HepG2 (cell line): ENCODE measurements around the gene GPT2. TPM values are rescaled to one million over a fixed set of nuclear protein-coding genes. Genes with fewer than 3 reads are reported as not detected.

Experiments
- ATF2 ChIP-seq: sonication (generic); formaldehyde crosslinking; IDR thresholded peaks from 2 replicates; pipeline ENCODE4 v1.4.0; 2020; ENCODE audit warnings: missing genetic modification reagents
- HHEX ChIP-seq: IDR thresholded peaks from 2 replicates; pipeline ENCODE4 v1.6.1; 2016; ENCODE audit warnings: control low read depth
- POLR2A ChIP-seq, 2 experiments: IDR thresholded peaks; 2 replicates each; pipeline ENCODE4 v1.6.1; 2011; ENCODE audit warnings: low read depth in 2 of 2, low read length in 2 of 2, mild to moderate bottlenecking in 1 of 2, moderate library complexity in 1 of 2; ENCODE audit not compliant: insufficient read depth in 1 of 2
- POLR2AphosphoS5 ChIP-seq: IDR thresholded peaks from 2 replicates; pipeline ENCODE4 v1.6.1; 2012; ENCODE audit warnings: low read depth, low read length
- RBM22 ChIP-seq: fragments of 200-400 bp; formaldehyde crosslinking; optimal IDR thresholded peaks from 2 replicates; pipeline ENCODE3; 2017; ENCODE audit warnings: mild to moderate bottlenecking, low read length, moderate library complexity
- SSRP1 ChIP-seq: IDR thresholded peaks from 2 replicates; pipeline ENCODE4 v1.6.1; 2016; ENCODE audit warnings: control low read depth
- ZFP91 ChIP-seq: sonication (generic); formaldehyde crosslinking; IDR thresholded peaks from 2 replicates; pipeline ENCODE4 v1.9.0; 2022; ENCODE audit warnings: missing genetic modification reagents, mild to moderate bottlenecking, borderline replicate concordance
- ZNF430 ChIP-seq: sonication (generic); formaldehyde crosslinking; IDR thresholded peaks from 2 replicates; pipeline ENCODE4 v1.9.0; 2021; ENCODE audit warnings: mild to moderate bottlenecking, missing genetic modification reagents
- ZNF558 ChIP-seq: sonication (generic); formaldehyde crosslinking; IDR thresholded peaks from 2 replicates; pipeline ENCODE4 v1.9.0; 2022; ENCODE audit warnings: mild to moderate bottlenecking, missing genetic modification reagents, borderline replicate concordance
- ZNF614 ChIP-seq: IDR thresholded peaks from 2 replicates; pipeline ENCODE4 v1.6.1; 2018; ENCODE audit warnings: missing biosample characterization, missing genetic modification reagents, inconsistent platforms, borderline replicate concordance
- ZSCAN5A ChIP-seq: sonication (generic); formaldehyde crosslinking; IDR thresholded peaks from 2 replicates; pipeline ENCODE4 v1.8.0; 2022; ENCODE audit warnings: mild to moderate bottlenecking, missing genetic modification reagents, borderline replicate concordance
- polyA plus RNA-seq, 8 experiments: library from polyadenylated mRNA; depleted of rRNA in 3 of 8; stranded (reverse) in 7 of 8; unstranded in 1 of 8; fragments of >200 nt; fragmentation: Illumina TruSeq in 4 of 8; extraction: Trizol in 4 of 8; gene quantifications; 2 replicates each; pipeline versions ENCODE4 v1.2.1 to v1.2.3, GENCODE V29; 2011 to 2016; ENCODE audit warnings: low read depth in 4 of 8, missing spikeins in 1 of 8, mixed read lengths in 1 of 8; ENCODE audit not compliant: insufficient read depth in 1 of 8
- total RNA-seq, 5 experiments: library from RNA; depleted of rRNA; stranded (reverse); fragments of >200 nt; fragmentation: Illumina TruSeq; extraction: Trizol; gene quantifications; 2 replicates each; pipeline ENCODE4 v1.2.3, GENCODE V29; 2016; ENCODE audit warnings: low read depth in 1 of 5
- TF ChIP-seq, protein P1 (sequence below): sonication (generic); formaldehyde crosslinking; IDR thresholded peaks from 2 replicates; pipeline ENCODE4 v1.8.0; 2022; ENCODE audit warnings: mild to moderate bottlenecking, missing genetic modification reagents; ENCODE audit not compliant: insufficient replicate concordance

The GPT2 gene
- total and polyA plus RNA-seq, 2 of the 13 experiments (the other 11 are each of a cell fraction or from before 2014, with no cell fraction given) = 138 to 267 TPM

GRCh38 chr16:46906360-46907060 is 22.3 kb downstream of the GPT2 start (continued):
- TF ChIP-seq ATF2 (CRISPR knock-in tag) (no peak), HHEX (no peak), SSRP1 (CRISPR knock-in tag) (peak; percentile 66; the same call in 1 of the 2 replicates), ZNF558 (no peak), RBM22 (peak; percentile 89), ZFP91 (CRISPR knock-in tag) (0 out of 2 replicates have a peak, but pooled peaks have one; percentile 23), ZNF614 (CRISPR knock-in tag) (no peak), POLR2A (IDR thresholded peaks at IDR 0.05; ENCODE audit: insufficient read depth in 1 of 2, low read depth in 2 of 2, low read length in 2 of 2) (peak in 1 of 2 experiments; percentile 49; a peak in 1 of 4 replicates), POLR2AphosphoS5 (peak; percentile 38; the same call in 1 of the 2 replicates), ZSCAN5A (CRISPR knock-in tag) (no peak), ZNF430 (CRISPR knock-in tag) (no peak)
- TF ChIP-seq, protein P1, sequence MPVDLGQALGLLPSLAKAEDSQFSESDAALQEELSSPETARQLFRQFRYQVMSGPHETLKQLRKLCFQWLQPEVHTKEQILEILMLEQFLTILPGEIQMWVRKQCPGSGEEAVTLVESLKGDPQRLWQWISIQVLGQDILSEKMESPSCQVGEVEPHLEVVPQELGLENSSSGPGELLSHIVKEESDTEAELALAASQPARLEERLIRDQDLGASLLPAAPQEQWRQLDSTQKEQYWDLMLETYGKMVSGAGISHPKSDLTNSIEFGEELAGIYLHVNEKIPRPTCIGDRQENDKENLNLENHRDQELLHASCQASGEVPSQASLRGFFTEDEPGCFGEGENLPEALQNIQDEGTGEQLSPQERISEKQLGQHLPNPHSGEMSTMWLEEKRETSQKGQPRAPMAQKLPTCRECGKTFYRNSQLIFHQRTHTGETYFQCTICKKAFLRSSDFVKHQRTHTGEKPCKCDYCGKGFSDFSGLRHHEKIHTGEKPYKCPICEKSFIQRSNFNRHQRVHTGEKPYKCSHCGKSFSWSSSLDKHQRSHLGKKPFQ (CRISPR knock-in tag) = no peak
